Forelimb muscle (tissue), 1 donor: Measurements from ENCODE around the gene MEG3. TPM values are rescaled to one million over a fixed set of nuclear protein-coding genes. Genes with fewer than 3 reads are reported as not detected.

Experiments used
- DNase-seq: peaks from one replicate; pipeline ENCODE4 v3.0.0-alpha.2; 2013; ENCODE audit warnings: low read depth
- polyA plus RNA-seq: library from polyadenylated mRNA; unstranded; fragments of 120-200 nt; gene quantifications from one replicate; pipeline ENCODE4 v1.2.1, GENCODE V29; 2013; ENCODE audit not compliant: insufficient read length

Gene MEG3
- polyA plus RNA-seq, 1 donor, result 6,363 TPM

- DNase-seq, result no peak
Measured at GRCh38 chr14:100832311-100832960, 6.5 kb downstream of the MEG3 start.

- no peak for DNase-seq
Measured at GRCh38 chr14:100834082-100834793, 8.3 kb downstream of the MEG3 start.

- DNase-seq, result no peak
Measured at GRCh38 chr14:100834794-100835547, 9.1 kb downstream of the MEG3 start.

- no peak for DNase-seq
Measured at GRCh38 chr14:100835548-100836310, 9.8 kb downstream of the MEG3 start.

GRCh38 chr14:100836311-100836805 is 10.4 kb downstream of the MEG3 start:
- no peak for DNase-seq

GRCh38 chr14:100836941-100837804 is 11.3 kb downstream of the MEG3 start:
- no peak for DNase-seq

GRCh38 chr14:100837805-100838350 is 12.0 kb downstream of the MEG3 start:
- no peak for DNase-seq

- DNase-seq, result no peak
Measured at GRCh38 chr14:100838493-100839314, 12.8 kb downstream of the MEG3 start.

- DNase-seq, result no peak
Measured at GRCh38 chr14:100839315-100839585, 13.3 kb downstream of the MEG3 start.

- no peak for DNase-seq
Measured at GRCh38 chr14:100839681-100840111, 13.8 kb downstream of the MEG3 start.

GRCh38 chr14:100840286-100841065 is 14.6 kb downstream of the MEG3 start:
- DNase-seq, result no peak

GRCh38 chr14:100841066-100841760 is 15.3 kb downstream of the MEG3 start:
- no peak for DNase-seq

GRCh38 chr14:100841761-100842403 is 16.0 kb downstream of the MEG3 start:
- DNase-seq, result no peak

GRCh38 chr14:100842799-100843198 is 16.9 kb downstream of the MEG3 start:
- no peak for DNase-seq

GRCh38 chr14:100844082-100844408 is 18.1 kb downstream of the MEG3 start:
- DNase-seq, result no peak

GRCh38 chr14:100844421-100844820 is 18.5 kb downstream of the MEG3 start:
- no peak for DNase-seq

- DNase-seq, result no peak
Measured at GRCh38 chr14:100844846-100845245, 18.9 kb downstream of the MEG3 start.

- DNase-seq, result no peak
Measured at GRCh38 chr14:100845341-100845740, 19.4 kb downstream of the MEG3 start.
